A549 (cell line): ENCODE results near the gene PLEKHD1.

ENCODE experiments used
- BHLHE40 ChIP-seq: IDR thresholded peaks from 2 replicates; pipeline ENCODE4 v1.6.1; 2012; ENCODE audit warnings: low read depth, low read length, inconsistent platforms
- HDAC2 ChIP-seq: fragments of 200-600 bp; sonication (generic); IDR thresholded peaks from 2 replicates; pipeline ENCODE4 v1.6.1; 2016
- RCOR1 ChIP-seq: fragments of 150-350 bp; IDR thresholded peaks from 2 replicates; pipeline ENCODE4 v1.6.1; 2014; ENCODE audit warnings: antibody characterized with exemption, low read length, low read depth
- ZFP36 ChIP-seq: fragments of 450-650 bp; IDR thresholded peaks from 2 replicates; pipeline ENCODE4 v1.6.1; 2014; ENCODE audit warnings: borderline replicate concordance; ENCODE audit not compliant: partially characterized antibody
- TF ChIP-seq, protein P1 (sequence below): fragments of 200-600 bp; sonication (generic); IDR thresholded peaks from 2 replicates; pipeline ENCODE4 v1.6.1; 2016; ENCODE audit warnings: antibody characterized with exemption, mild to moderate bottlenecking, moderate library complexity
- TF ChIP-seq, protein P2 (sequence below): fragments of >200 bp; sonication (Bioruptor Twin); formaldehyde crosslinking; IDR thresholded peaks from 3 replicates; pipeline ENCODE4 v1.5.1; 2016
- TF ChIP-seq, protein P3 (sequence below): IDR thresholded peaks from 2 replicates; pipeline ENCODE4 v1.6.1; 2012

DNA sequence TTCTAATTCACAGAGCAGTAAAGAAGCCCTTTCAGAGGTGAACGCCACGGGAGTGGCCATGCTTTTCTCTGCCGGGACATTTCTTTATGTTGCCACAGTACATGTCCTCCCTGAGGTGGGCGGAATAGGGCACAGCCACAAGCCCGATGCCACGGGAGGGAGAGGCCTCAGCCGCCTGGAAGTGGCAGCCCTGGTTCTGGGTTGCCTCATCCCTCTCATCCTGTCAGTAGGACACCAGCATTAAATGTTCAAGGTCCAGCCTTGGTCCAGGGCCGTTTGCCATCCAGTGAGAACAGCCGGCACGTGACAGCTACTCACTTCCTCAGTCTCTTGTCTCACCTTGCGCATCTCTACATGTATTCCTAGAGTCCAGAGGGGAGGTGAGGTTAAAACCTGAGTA lies 26.2 kb upstream of the PLEKHD1 start:
- TF ChIP-seq, protein P1, sequence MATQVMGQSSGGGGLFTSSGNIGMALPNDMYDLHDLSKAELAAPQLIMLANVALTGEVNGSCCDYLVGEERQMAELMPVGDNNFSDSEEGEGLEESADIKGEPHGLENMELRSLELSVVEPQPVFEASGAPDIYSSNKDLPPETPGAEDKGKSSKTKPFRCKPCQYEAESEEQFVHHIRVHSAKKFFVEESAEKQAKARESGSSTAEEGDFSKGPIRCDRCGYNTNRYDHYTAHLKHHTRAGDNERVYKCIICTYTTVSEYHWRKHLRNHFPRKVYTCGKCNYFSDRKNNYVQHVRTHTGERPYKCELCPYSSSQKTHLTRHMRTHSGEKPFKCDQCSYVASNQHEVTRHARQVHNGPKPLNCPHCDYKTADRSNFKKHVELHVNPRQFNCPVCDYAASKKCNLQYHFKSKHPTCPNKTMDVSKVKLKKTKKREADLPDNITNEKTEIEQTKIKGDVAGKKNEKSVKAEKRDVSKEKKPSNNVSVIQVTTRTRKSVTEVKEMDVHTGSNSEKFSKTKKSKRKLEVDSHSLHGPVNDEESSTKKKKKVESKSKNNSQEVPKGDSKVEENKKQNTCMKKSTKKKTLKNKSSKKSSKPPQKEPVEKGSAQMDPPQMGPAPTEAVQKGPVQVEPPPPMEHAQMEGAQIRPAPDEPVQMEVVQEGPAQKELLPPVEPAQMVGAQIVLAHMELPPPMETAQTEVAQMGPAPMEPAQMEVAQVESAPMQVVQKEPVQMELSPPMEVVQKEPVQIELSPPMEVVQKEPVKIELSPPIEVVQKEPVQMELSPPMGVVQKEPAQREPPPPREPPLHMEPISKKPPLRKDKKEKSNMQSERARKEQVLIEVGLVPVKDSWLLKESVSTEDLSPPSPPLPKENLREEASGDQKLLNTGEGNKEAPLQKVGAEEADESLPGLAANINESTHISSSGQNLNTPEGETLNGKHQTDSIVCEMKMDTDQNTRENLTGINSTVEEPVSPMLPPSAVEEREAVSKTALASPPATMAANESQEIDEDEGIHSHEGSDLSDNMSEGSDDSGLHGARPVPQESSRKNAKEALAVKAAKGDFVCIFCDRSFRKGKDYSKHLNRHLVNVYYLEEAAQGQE = no peak
- TF ChIP-seq HDAC2 = no peak
- no peak for TF ChIP-seq BHLHE40
- TF ChIP-seq ZFP36 = no peak
- TF ChIP-seq RCOR1 = no peak
- TF ChIP-seq, protein P2, sequence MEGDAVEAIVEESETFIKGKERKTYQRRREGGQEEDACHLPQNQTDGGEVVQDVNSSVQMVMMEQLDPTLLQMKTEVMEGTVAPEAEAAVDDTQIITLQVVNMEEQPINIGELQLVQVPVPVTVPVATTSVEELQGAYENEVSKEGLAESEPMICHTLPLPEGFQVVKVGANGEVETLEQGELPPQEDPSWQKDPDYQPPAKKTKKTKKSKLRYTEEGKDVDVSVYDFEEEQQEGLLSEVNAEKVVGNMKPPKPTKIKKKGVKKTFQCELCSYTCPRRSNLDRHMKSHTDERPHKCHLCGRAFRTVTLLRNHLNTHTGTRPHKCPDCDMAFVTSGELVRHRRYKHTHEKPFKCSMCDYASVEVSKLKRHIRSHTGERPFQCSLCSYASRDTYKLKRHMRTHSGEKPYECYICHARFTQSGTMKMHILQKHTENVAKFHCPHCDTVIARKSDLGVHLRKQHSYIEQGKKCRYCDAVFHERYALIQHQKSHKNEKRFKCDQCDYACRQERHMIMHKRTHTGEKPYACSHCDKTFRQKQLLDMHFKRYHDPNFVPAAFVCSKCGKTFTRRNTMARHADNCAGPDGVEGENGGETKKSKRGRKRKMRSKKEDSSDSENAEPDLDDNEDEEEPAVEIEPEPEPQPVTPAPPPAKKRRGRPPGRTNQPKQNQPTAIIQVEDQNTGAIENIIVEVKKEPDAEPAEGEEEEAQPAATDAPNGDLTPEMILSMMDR = no peak
- TF ChIP-seq, protein P3, sequence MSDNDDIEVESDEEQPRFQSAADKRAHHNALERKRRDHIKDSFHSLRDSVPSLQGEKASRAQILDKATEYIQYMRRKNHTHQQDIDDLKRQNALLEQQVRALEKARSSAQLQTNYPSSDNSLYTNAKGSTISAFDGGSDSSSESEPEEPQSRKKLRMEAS = no peak
